ENCODE measurements around the gene TCERG1L.

DNA sequence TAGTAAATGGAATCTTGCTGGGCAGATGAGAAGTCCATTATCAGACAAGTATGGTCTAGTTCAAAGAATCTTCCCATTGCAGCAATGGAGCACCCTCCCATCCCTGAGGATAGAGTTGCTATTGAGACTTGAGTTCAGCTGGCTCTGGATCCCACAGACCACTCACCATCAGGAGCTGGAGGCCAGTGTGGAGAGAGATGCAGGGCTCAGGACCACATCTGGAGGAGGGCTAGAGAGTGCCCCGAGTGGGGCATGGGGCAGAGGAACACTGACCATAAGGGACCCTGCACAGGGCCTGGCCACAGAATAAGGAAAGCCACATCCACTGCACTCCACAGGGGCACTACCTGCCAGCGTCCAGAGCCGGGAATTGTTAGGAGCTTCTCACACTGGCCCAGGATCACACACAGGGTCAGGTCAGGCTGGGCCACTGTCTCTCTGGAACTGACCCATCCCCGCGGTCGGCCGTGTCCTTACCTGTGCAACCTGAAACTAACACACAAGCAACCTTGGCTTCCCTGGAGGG, 41.3 kb upstream of the TCERG1L start:
- TF ChIP-seq, protein P1, sequence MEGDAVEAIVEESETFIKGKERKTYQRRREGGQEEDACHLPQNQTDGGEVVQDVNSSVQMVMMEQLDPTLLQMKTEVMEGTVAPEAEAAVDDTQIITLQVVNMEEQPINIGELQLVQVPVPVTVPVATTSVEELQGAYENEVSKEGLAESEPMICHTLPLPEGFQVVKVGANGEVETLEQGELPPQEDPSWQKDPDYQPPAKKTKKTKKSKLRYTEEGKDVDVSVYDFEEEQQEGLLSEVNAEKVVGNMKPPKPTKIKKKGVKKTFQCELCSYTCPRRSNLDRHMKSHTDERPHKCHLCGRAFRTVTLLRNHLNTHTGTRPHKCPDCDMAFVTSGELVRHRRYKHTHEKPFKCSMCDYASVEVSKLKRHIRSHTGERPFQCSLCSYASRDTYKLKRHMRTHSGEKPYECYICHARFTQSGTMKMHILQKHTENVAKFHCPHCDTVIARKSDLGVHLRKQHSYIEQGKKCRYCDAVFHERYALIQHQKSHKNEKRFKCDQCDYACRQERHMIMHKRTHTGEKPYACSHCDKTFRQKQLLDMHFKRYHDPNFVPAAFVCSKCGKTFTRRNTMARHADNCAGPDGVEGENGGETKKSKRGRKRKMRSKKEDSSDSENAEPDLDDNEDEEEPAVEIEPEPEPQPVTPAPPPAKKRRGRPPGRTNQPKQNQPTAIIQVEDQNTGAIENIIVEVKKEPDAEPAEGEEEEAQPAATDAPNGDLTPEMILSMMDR (IDR thresholded peaks at IDR 0.05; ENCODE audit: poor library complexity, severe bottlenecking), result no peak
- no peak for TF ChIP-seq POLR2AphosphoS5 (IDR thresholded peaks at IDR 0.05)
- no peak for TF ChIP-seq EZH2 (IDR thresholded peaks at IDR 0.05; ENCODE audit: borderline replicate concordance, insufficient read depth, low read length, poor library complexity, severe bottlenecking)
- TF ChIP-seq, protein P2, sequence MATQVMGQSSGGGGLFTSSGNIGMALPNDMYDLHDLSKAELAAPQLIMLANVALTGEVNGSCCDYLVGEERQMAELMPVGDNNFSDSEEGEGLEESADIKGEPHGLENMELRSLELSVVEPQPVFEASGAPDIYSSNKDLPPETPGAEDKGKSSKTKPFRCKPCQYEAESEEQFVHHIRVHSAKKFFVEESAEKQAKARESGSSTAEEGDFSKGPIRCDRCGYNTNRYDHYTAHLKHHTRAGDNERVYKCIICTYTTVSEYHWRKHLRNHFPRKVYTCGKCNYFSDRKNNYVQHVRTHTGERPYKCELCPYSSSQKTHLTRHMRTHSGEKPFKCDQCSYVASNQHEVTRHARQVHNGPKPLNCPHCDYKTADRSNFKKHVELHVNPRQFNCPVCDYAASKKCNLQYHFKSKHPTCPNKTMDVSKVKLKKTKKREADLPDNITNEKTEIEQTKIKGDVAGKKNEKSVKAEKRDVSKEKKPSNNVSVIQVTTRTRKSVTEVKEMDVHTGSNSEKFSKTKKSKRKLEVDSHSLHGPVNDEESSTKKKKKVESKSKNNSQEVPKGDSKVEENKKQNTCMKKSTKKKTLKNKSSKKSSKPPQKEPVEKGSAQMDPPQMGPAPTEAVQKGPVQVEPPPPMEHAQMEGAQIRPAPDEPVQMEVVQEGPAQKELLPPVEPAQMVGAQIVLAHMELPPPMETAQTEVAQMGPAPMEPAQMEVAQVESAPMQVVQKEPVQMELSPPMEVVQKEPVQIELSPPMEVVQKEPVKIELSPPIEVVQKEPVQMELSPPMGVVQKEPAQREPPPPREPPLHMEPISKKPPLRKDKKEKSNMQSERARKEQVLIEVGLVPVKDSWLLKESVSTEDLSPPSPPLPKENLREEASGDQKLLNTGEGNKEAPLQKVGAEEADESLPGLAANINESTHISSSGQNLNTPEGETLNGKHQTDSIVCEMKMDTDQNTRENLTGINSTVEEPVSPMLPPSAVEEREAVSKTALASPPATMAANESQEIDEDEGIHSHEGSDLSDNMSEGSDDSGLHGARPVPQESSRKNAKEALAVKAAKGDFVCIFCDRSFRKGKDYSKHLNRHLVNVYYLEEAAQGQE (IDR thresholded peaks at IDR 0.05; ENCODE audit: borderline replicate concordance), result no peak
- TF ChIP-seq MXI1 (conservative IDR thresholded peaks at IDR 0.05; ENCODE audit: poor library complexity, severe bottlenecking), result no peak
